SK-N-DZ (cell line): ENCODE results near the gene TBC1D7.

ENCODE experiments used
- DNase-seq: peaks from one replicate; pipeline ENCODE4 v3.0.0-alpha.2; 2015; ENCODE audit warnings: low spot score

TBC1D7 gene

DNA sequence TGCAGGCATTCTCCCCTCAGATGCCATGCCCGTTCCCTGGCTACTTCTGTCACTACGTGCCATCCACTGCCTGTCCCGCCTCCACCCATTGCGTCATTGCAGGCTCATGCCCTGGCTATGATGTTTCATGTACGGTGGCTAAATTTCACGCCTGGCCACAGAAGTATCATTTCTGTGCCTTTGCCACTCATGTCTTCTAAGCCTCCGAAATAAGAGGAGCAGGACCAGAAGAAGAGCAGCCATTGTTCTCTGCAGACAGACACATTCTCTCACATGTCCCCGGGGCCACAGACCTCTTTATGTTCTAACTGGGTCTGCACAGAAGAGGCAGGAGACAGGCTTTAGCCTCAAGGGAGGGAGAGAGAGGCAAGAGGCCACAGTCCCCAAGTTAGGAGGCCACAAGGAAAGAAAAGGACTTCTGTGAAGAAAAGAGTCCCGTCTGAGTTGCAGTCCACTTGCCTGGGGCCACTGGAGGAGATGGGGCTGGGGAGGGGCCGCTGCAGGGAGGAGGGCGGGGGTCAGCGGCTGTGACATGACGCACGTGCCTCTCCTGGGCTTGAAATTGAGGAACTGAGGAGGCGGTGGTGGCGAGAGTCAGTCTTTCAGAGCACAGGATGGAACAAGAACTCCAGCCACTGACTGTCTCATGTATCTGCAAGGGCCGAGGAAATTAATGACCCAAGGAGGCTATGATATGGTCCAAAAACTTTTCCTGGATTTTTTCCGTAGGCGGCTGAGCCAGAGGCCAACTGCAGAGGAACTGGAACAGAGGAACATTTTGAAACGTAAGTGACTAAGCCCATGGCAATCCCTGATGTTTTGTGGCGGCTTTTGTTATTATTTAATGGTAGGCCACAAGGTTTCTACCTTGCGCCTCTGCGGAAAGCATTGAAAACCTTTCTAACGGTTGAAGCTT is 55.9 kb downstream of the TBC1D7 start:
- DNase-seq: no peak

DNA sequence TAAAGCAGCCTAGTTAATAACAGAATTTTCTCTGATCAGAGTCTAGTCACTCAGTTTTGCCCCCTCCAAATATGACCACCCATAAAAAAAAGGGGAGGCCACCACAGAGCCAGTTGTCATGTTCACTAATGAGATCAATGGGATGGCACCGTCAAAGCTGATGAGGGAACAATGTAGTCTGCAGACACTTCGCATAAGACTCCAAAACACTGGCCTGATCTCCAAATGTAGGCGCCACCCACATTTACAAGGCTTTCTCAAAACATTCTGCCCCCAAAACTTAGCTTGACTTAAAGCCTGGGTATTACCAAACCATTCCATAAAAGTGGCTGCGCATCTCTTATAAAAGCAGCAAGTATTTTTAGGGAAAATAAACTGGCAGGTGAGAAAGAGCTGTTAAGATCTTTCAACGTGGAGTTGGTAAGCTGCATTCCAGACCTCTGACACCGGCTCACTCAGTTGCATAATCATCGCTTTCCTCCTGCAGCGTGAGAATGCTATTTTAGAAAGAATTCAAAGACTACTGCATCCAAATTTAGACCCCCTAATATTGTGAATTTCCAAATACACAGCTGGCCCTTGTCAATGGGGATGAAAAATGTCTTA is 59.3 kb downstream of the TBC1D7 start:
- DNase-seq: no peak

- DNase-seq: no peak
Observed at GRCh38 chr6:13267142-13267651, 61.1 kb downstream of the TBC1D7 start.

- no peak for DNase-seq
Observed at GRCh38 chr6:13263669-13264068, 64.7 kb downstream of the TBC1D7 start.

GRCh38 chr6:13262302-13263230 is 65.8 kb downstream of the TBC1D7 start:
- no peak for DNase-seq

DNA sequence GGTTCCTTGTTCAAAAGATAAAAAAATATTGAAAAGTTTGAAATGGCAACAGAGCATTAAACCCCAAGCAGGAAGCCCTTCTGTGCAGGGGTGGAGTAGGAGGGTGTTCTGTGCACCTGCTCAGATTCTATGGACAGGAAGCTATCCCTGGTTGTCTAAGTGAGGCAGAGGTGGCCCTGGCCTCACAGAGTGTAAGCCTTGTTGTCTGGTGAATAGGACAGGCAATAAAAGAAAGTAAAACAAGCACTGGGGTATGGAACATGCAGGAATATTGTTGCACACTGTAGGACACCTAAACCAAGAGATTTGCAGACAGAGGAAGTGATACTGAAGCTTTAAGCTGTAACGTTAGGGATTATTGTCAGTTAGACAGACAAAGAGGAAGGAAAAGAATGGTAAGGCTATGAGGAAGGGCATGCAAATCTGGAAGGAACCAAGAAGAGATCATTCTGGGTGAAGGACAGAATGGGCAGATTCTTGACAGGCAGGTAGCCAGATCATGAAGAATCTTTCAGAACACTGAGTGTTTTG is 66.8 kb downstream of the TBC1D7 start:
- no peak for DNase-seq

GRCh38 chr6:13260831-13261230 is 67.5 kb downstream of the TBC1D7 start:
- no peak for DNase-seq

- DNase-seq: no peak
Observed at GRCh38 chr6:13260101-13260598, 68.2 kb downstream of the TBC1D7 start.

GRCh38 chr6:13259393-13259792 is 68.9 kb downstream of the TBC1D7 start:
- DNase-seq: no peak

- DNase-seq: no peak
Observed at GRCh38 chr6:13256266-13257001, 71.9 kb downstream of the TBC1D7 start.
